ENCODE data around the gene WDR7.
A peak's percentile ranks its signal among the peaks of the same experiment; 100 is the strongest.
"Not testable (repeated sequence)": the region's sequence is repeated elsewhere in the genome, so short reads cannot be mapped to it uniquely, and the experiment has no call there.

The WDR7 gene

GRCh38 chr18:56650944-56651770 is at the start of gene WDR7:
TSS of gene WDR7 (plus strand) at chr18:56651359. CDS start at chr18:56672516, 21,157 bp downstream.
- peak; percentile 97 for DNase-seq

GRCh38 chr18:56606618-56607017 is 44.5 kb upstream of the WDR7 start:
- DNase-seq: no peak

- DNase-seq: no peak
Measured at GRCh38 chr18:56615738-56616520, 35.2 kb upstream of the WDR7 start.

- DNase-seq: no peak
Measured at GRCh38 chr18:56627991-56628390, 23.2 kb upstream of the WDR7 start.

GRCh38 chr18:56632070-56633022 is 18.8 kb upstream of the WDR7 start:
- no peak for DNase-seq

- DNase-seq: no peak
Measured at GRCh38 chr18:56635007-56635406, 16.2 kb upstream of the WDR7 start.

- peak in 1 of 2 donors; percentile 1 for DNase-seq
Measured at GRCh38 chr18:56637176-56637575, 14.0 kb upstream of the WDR7 start.

GRCh38 chr18:56637711-56638231 is 13.4 kb upstream of the WDR7 start:
- DNase-seq: no peak

GRCh38 chr18:56638232-56639103 is 12.7 kb upstream of the WDR7 start, which contains the start of gene TXNL1:
TSS of gene TXNL1 (minus strand) at chr18:56638592. CDS start at chr18:56638440, 152 bp downstream.
- peak; percentile 99 for DNase-seq

- DNase-seq: no peak
Measured at GRCh38 chr18:56639104-56639381, 12.1 kb upstream of the WDR7 start.

- no peak for DNase-seq
Measured at GRCh38 chr18:56639571-56639970, 11.6 kb upstream of the WDR7 start.

- DNase-seq: no peak
Measured at GRCh38 chr18:56641714-56642337, 9.3 kb upstream of the WDR7 start.

- DNase-seq: no peak
Measured at GRCh38 chr18:56643381-56643780, 7.8 kb upstream of the WDR7 start.

- peak in 1 of 2 donors; percentile 59 for DNase-seq
Measured at GRCh38 chr18:56645415-56646016, 5.6 kb upstream of the WDR7 start.

GRCh38 chr18:56647071-56647470 is 4.1 kb upstream of the WDR7 start:
- no peak for DNase-seq

GRCh38 chr18:56647951-56648893 is 2.9 kb upstream of the WDR7 start:
- DNase-seq: no peak

GRCh38 chr18:56649996-56650395 is 1.2 kb upstream of the WDR7 start:
- DNase-seq: no peak

- no peak for DNase-seq
Measured at GRCh38 chr18:56651771-56652092, 573 bp downstream of the WDR7 start.

- peak in 1 of 2 donors; percentile 31 for DNase-seq
Measured at GRCh38 chr18:56652802-56653201, 1.6 kb downstream of the WDR7 start.

GRCh38 chr18:56654280-56654679 is 3.1 kb downstream of the WDR7 start:
- not testable (repeated sequence) for DNase-seq

All from CD4-positive, alpha-beta T cell treated with Interleukin-4 for 1 hour (primary cell).